ENCODE measurements around the gene SGO1.
A peak's percentile ranks its signal among the peaks of the same experiment; 100 is the strongest.

Gene SGO1

DNA sequence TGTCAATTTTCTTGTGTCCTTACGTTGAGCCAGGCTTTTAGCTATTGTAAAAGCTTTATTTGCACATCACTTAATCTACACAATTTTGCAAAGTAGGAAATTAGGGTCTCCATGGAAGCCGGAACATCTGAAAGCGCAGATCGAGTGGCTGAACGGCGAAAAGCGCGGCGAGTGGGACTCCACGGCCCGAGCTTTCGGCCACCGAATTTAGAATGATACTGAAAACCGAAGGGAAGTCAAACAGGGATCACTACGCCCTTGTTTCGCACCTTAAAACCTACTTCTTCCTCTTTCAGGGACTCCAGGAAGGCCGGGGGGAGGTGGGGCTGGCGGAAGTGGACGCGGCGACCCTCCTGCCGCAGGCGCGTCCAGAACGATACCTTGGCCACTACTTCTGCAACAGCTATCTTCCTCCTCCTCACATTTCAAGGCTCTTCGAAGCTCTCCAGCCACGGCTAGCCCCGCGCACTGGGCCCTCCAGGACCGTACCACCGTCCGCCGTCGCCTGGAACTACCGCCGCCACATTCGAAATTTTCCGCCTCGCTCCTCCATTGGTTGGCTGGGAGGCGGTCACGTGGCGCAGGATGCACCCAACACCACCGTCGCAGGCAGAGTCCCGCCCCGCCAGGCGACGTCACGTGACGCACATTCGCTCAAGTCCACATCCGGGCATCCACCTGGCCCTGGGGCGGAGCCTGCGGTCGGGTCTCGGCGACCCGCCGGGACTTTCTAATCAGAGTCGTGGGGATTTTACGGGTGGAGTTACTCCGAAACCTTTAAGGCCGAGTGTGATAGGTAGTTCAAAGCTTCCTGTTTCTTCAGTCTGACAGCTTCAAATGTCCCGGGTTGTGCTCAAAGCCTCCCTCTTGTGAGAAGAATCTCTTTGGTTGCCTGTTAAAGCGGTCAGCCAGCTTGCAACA, at the start of gene SGO1:
TSS of gene SGO1 (minus strand) at position 528 of the 921 bp plus-strand sequence. CDS start 2,179 bp downstream, outside the sequence.
- Histone ChIP-seq H3K36me3 (ENCODE audit: insufficient read depth, insufficient read length, low read length) (peaks cover 30% of the 10 kb centered on the region), H3K9ac (ENCODE audit: insufficient read length, low read depth) (peak within 1 kb of the TSS; percentile 97), H3K4me3 (ENCODE audit: insufficient read length, low read depth) (peak within 1 kb of the TSS; percentile 95), H3K9me3 (ENCODE audit: insufficient read depth, low read length) (no peaks in the 10 kb centered on the region), H3K4me1 (ENCODE audit: insufficient read depth, insufficient read length) (peaks cover 5% of the 10 kb centered on the region), H3K27me3 (ENCODE audit: insufficient read depth, insufficient read length) (no peaks in the 10 kb centered on the region)
- DNase-seq (ENCODE audit: low read depth, low spot score): peak; percentile 98
- TF ChIP-seq ZNF274 (IDR thresholded peaks at IDR 0.05; ENCODE audit: low read depth, low read length): no peak
- TF ChIP-seq SUZ12 (IDR thresholded peaks at IDR 0.05; ENCODE audit: extremely low read depth, insufficient read depth, insufficient read length): no peak
- no peak for TF ChIP-seq YY1 (IDR thresholded peaks at IDR 0.05; ENCODE audit: insufficient read depth, insufficient read length)

DNA sequence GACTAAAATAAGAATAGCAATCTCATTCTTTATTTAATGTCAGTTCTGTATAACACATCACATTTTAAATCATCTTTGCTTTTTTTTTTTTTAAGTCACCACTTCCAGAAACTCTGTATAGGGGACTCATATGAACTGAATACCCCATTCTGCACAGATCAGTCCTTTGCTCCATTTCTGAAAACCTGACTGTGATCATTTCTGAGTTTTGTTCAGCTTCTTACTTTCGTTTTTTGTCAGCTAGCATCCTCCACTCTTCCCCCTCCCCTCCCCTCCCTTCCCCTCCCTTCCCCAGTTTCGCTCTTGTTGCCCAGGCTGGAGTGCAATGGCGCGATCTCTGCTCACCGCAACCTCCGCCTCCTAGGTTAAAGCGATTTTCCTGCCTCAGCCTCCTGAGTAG, 49.8 kb upstream of the SGO1 start:
- no peak for DNase-seq (ENCODE audit: low read depth, low spot score)
- Histone ChIP-seq H3K9ac (ENCODE audit: insufficient read length, low read depth) (no peak overlapping the region), H3K4me1 (ENCODE audit: insufficient read depth, insufficient read length) (no peaks in the 10 kb centered on the region), H3K36me3 (ENCODE audit: insufficient read depth, insufficient read length, low read length) (no peaks in the 10 kb centered on the region), H3K27me3 (ENCODE audit: insufficient read depth, insufficient read length) (no peaks in the 10 kb centered on the region), H3K4me3 (ENCODE audit: insufficient read length, low read depth) (no peak overlapping the region), H3K9me3 (ENCODE audit: insufficient read depth, low read length) (no peaks in the 10 kb centered on the region)
- TF ChIP-seq YY1 (IDR thresholded peaks at IDR 0.05; ENCODE audit: insufficient read depth, insufficient read length): no peak
- no peak for TF ChIP-seq ZNF274 (IDR thresholded peaks at IDR 0.05; ENCODE audit: low read depth, low read length)
- no peak for TF ChIP-seq SUZ12 (IDR thresholded peaks at IDR 0.05; ENCODE audit: extremely low read depth, insufficient read depth, insufficient read length)

- no peaks in the 10 kb centered on the region for H3K36me3 ChIP-seq (ENCODE audit: insufficient read depth, insufficient read length, low read length)
- no peaks in the 10 kb centered on the region for H3K27me3 ChIP-seq (ENCODE audit: insufficient read depth, insufficient read length)
- no peak overlapping the region for H3K9ac ChIP-seq (ENCODE audit: insufficient read length, low read depth)
- H3K4me1 ChIP-seq (ENCODE audit: insufficient read depth, insufficient read length): no peaks in the 10 kb centered on the region
- H3K9me3 ChIP-seq (ENCODE audit: insufficient read depth, low read length): no peaks in the 10 kb centered on the region
- TF ChIP-seq SUZ12 (IDR thresholded peaks at IDR 0.05; ENCODE audit: extremely low read depth, insufficient read depth, insufficient read length) (no peak), ZNF274 (IDR thresholded peaks at IDR 0.05; ENCODE audit: low read depth, low read length) (no peak), YY1 (IDR thresholded peaks at IDR 0.05; ENCODE audit: insufficient read depth, insufficient read length) (no peak)
- no peak for DNase-seq (ENCODE audit: low read depth, low spot score)
- H3K4me3 ChIP-seq (ENCODE audit: insufficient read length, low read depth): no peak overlapping the region
Measured at GRCh38 chr3:20232906-20233780, 47.1 kb upstream of the SGO1 start.

DNA sequence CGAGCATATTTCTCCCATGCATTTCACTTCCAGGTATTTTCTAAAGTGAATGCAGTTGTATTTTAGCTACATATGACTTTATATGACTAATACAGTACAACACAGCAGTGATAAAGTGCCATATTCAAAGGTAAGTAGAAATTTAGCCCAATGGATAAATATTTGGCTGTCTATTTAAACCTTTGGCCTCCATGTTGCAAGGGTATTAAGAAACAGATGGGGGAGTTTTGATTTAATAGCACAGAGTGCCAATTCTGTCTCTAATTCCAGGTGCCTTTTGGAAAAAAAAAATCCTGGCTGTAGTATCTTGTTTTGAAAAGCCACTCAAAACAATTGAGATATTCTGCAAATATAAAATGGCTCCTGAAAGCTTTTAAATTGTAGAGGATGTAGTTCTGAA, 44.9 kb upstream of the SGO1 start:
- no peak for DNase-seq (ENCODE audit: low read depth, low spot score)
- no peaks in the 10 kb centered on the region for H3K36me3 ChIP-seq (ENCODE audit: insufficient read depth, insufficient read length, low read length)
- no peak overlapping the region for H3K9ac ChIP-seq (ENCODE audit: insufficient read length, low read depth)
- H3K4me3 ChIP-seq (ENCODE audit: insufficient read length, low read depth): no peak overlapping the region
- TF ChIP-seq YY1 (IDR thresholded peaks at IDR 0.05; ENCODE audit: insufficient read depth, insufficient read length) (no peak), SUZ12 (IDR thresholded peaks at IDR 0.05; ENCODE audit: extremely low read depth, insufficient read depth, insufficient read length) (no peak), ZNF274 (IDR thresholded peaks at IDR 0.05; ENCODE audit: low read depth, low read length) (no peak)
- no peaks in the 10 kb centered on the region for H3K27me3 ChIP-seq (ENCODE audit: insufficient read depth, insufficient read length)
- H3K4me1 ChIP-seq (ENCODE audit: insufficient read depth, insufficient read length): no peaks in the 10 kb centered on the region
- no peaks in the 10 kb centered on the region for H3K9me3 ChIP-seq (ENCODE audit: insufficient read depth, low read length)

DNA sequence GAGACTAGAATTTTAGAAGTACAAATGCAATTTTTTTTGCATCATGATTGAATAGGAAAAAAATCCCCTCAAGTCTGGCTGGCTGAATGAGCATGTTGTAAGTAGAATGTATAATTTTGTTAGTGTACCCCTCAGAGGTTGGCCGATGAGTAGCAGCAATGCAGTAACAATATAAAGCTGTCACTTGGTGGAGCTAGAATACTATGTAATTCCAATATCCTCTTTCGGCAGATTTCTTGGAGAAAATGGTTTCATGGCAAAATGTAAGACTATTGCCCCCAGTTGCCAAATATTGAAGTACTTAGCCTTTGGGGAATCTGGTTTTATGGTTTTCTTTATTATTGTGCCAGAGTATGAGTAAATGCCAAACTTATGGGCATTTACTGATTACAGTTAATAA, 39.8 kb upstream of the SGO1 start:
- Histone ChIP-seq H3K36me3 (ENCODE audit: insufficient read depth, insufficient read length, low read length) (no peaks in the 10 kb centered on the region), H3K4me1 (ENCODE audit: insufficient read depth, insufficient read length) (no peaks in the 10 kb centered on the region), H3K27me3 (ENCODE audit: insufficient read depth, insufficient read length) (no peaks in the 10 kb centered on the region), H3K4me3 (ENCODE audit: insufficient read length, low read depth) (no peak overlapping the region), H3K9ac (ENCODE audit: insufficient read length, low read depth) (no peak overlapping the region), H3K9me3 (ENCODE audit: insufficient read depth, low read length) (no peaks in the 10 kb centered on the region)
- no peak for TF ChIP-seq YY1 (IDR thresholded peaks at IDR 0.05; ENCODE audit: insufficient read depth, insufficient read length)
- TF ChIP-seq SUZ12 (IDR thresholded peaks at IDR 0.05; ENCODE audit: extremely low read depth, insufficient read depth, insufficient read length): no peak
- no peak for TF ChIP-seq ZNF274 (IDR thresholded peaks at IDR 0.05; ENCODE audit: low read depth, low read length)
- peak; percentile 51 for DNase-seq (ENCODE audit: low read depth, low spot score)

DNA sequence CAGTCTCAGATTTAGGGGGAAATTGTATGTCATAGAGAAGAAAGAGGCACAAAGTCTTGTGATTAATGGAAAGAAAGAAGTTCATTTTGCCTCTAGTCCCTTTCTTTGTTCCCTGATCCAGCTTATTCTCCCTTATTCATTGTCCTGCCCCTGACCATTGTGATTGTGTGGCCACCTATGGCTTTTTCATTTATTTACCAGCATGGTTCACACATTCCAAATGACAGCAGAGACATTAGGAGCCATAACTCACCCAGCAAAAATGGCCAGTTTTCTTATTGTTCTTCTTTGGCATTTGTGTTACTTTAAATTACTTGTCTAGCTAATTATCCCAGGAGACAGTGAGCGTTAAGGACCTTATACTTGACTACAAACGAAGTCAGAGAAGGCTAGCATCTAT, 36.3 kb upstream of the SGO1 start:
- Histone ChIP-seq H3K4me1 (ENCODE audit: insufficient read depth, insufficient read length) (no peaks in the 10 kb centered on the region), H3K36me3 (ENCODE audit: insufficient read depth, insufficient read length, low read length) (no peaks in the 10 kb centered on the region), H3K27me3 (ENCODE audit: insufficient read depth, insufficient read length) (no peaks in the 10 kb centered on the region), H3K9me3 (ENCODE audit: insufficient read depth, low read length) (no peaks in the 10 kb centered on the region), H3K9ac (ENCODE audit: insufficient read length, low read depth) (no peak overlapping the region), H3K4me3 (ENCODE audit: insufficient read length, low read depth) (no peak overlapping the region)
- TF ChIP-seq YY1 (IDR thresholded peaks at IDR 0.05; ENCODE audit: insufficient read depth, insufficient read length) (no peak), SUZ12 (IDR thresholded peaks at IDR 0.05; ENCODE audit: extremely low read depth, insufficient read depth, insufficient read length) (no peak), ZNF274 (IDR thresholded peaks at IDR 0.05; ENCODE audit: low read depth, low read length) (no peak)
- DNase-seq (ENCODE audit: low read depth, low spot score): peak; percentile 15

DNA sequence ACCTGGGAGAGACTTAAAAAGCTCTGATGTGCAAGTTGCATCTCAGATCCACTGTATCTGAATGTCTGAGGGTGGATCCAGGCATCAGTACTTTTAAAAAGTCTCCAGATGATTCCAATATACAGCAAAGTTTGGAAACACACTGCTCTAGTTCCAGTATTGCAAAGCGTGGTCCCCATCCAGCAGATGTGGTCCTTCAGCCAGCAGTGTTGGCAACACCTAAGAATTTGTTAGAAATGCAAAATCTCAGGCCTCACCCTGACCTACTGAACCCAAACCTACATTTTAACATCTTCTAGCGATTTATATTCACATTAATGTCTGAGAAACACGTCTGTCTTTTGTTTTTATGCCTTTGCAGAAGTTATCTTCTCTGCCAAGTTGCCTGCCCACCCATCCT, 32.2 kb upstream of the SGO1 start:
- Histone ChIP-seq H3K9me3 (ENCODE audit: insufficient read depth, low read length) (no peaks in the 10 kb centered on the region), H3K4me3 (ENCODE audit: insufficient read length, low read depth) (no peak overlapping the region), H3K9ac (ENCODE audit: insufficient read length, low read depth) (no peak overlapping the region), H3K36me3 (ENCODE audit: insufficient read depth, insufficient read length, low read length) (no peaks in the 10 kb centered on the region), H3K27me3 (ENCODE audit: insufficient read depth, insufficient read length) (no peaks in the 10 kb centered on the region), H3K4me1 (ENCODE audit: insufficient read depth, insufficient read length) (no peaks in the 10 kb centered on the region)
- no peak for DNase-seq (ENCODE audit: low read depth, low spot score)
- TF ChIP-seq YY1 (IDR thresholded peaks at IDR 0.05; ENCODE audit: insufficient read depth, insufficient read length): no peak

Measured in NT2/D1 (cell line).